Kidney epithelial cell (primary cell): ENCODE data around the gene NDUFS7. TPM values are rescaled to one million over a fixed set of nuclear protein-coding genes. Genes with fewer than 3 reads are reported as not detected.

Experiments
- DNase-seq: peaks from one replicate; pipeline ENCODE4 v3.0.0-alpha.2; 2010; ENCODE audit warnings: low read depth
- H3K27me3 ChIP-seq: 2 replicates; pipeline ENCODE4 v1.6.0; 2011; ENCODE audit warnings: low read length; ENCODE audit not compliant: control insufficient read depth, insufficient read depth
- H3K36me3 ChIP-seq: 2 replicates; pipeline ENCODE4 v1.5.1; 2011; ENCODE audit warnings: low read length; ENCODE audit not compliant: control insufficient read depth, insufficient read depth
- H3K4me3 ChIP-seq: 2 replicates; pipeline ENCODE4 v1.5.1; 2011; ENCODE audit warnings: low read depth, mild to moderate bottlenecking, control low read depth, low read length
- CTCF ChIP-seq: IDR thresholded peaks from 2 replicates; pipeline ENCODE4 v1.5.1; 2011; ENCODE audit warnings: mild to moderate bottlenecking, moderate library complexity, low read length, control low read depth, inconsistent platforms; ENCODE audit not compliant: insufficient read depth, poor library complexity, severe bottlenecking
- total RNA-seq: library from RNA; depleted of rRNA; stranded (reverse); fragments of >200 nt; gene quantifications from 2 replicates; pipeline ENCODE4 v1.2.3, GENCODE V29; 2015

NDUFS7 gene
- total RNA-seq, 1 donor from 2014 or later: 189 TPM

- Histone ChIP-seq H3K27me3 (no peaks in the 10 kb centered on the region), H3K36me3 (peaks cover 1% of the 10 kb centered on the region), H3K4me3 (no peak overlapping the region)
- no peak for TF ChIP-seq CTCF
- DNase-seq: no peak
Measured at GRCh38 chr19:1369214-1369805, 14.4 kb upstream of the NDUFS7 start.

- no peak for DNase-seq
- no peak for TF ChIP-seq CTCF
- H3K27me3 ChIP-seq: no peaks in the 10 kb centered on the region
- peaks cover 1% of the 10 kb centered on the region for H3K36me3 ChIP-seq
- no peak overlapping the region for H3K4me3 ChIP-seq
Measured at GRCh38 chr19:1370579-1371361, 12.9 kb upstream of the NDUFS7 start.

GRCh38 chr19:1373042-1373533 is 10.6 kb upstream of the NDUFS7 start:
- no peak for DNase-seq
- Histone ChIP-seq H3K4me3 (no peak overlapping the region), H3K36me3 (no peaks in the 10 kb centered on the region), H3K27me3 (no peaks in the 10 kb centered on the region)
- TF ChIP-seq CTCF: no peak

GRCh38 chr19:1373534-1374249 is 10.0 kb upstream of the NDUFS7 start:
- no peak for DNase-seq
- no peak for TF ChIP-seq CTCF
- H3K4me3 ChIP-seq: no peak overlapping the region
- no peaks in the 10 kb centered on the region for H3K36me3 ChIP-seq
- no peaks in the 10 kb centered on the region for H3K27me3 ChIP-seq

GRCh38 chr19:1374250-1374577 is 9.5 kb upstream of the NDUFS7 start:
- no peak for DNase-seq
- Histone ChIP-seq H3K36me3 (no peaks in the 10 kb centered on the region), H3K27me3 (no peaks in the 10 kb centered on the region), H3K4me3 (no peak overlapping the region)
- TF ChIP-seq CTCF: no peak
